ENCODE measurements around the gene ZNF550. TPM values are rescaled to one million over a fixed set of nuclear protein-coding genes. Genes with fewer than 3 reads are reported as not detected.

Gene ZNF550
- total RNA-seq (2011; cell fraction: chromatin; rRNA removed; ENCODE audit: low replicate concordance): 26.0 and 36.4 TPM in 2 replicates
- 29.0 and 29.5 TPM in 2 replicates for total RNA-seq (2011; cell fraction: nucleolus; rRNA removed)
- 17.0 and 21.4 TPM in 2 replicates for total RNA-seq (2011; cell fraction: nucleoplasm; rRNA removed)
- total RNA-seq (2014; rRNA removed) (3.9 and 5.0 TPM in 2 replicates), total RNA-seq (2014; rRNA removed; fragmentation: Illumina TruSeq; extraction: Trizol) (5.1 and 6.4 TPM in 2 replicates), total RNA-seq (2015; rRNA removed; fragmentation: Illumina TruSeq; extraction: Trizol) (3.5 TPM in 2 replicates), total RNA-seq (2021) (4.8 and 5.2 TPM in 2 replicates), polyA plus RNA-seq (2011; rRNA removed) (11.8 and 12.8 TPM in 2 replicates), polyA plus RNA-seq (2014; fragmentation: Illumina TruSeq; extraction: Trizol) (4.4 and 4.6 TPM in 2 replicates), polyA plus RNA-seq (2014; fragmentation: Nextera tagmentation; extraction: Ambion mirVana) (1 to 10 TPM; 1.6 to 1.7 TPM), polyA plus RNA-seq (2014; rRNA removed) (4.3 and 5.0 TPM in 2 replicates), polyA minus RNA-seq (2011; rRNA and poly(A)+ RNA removed) (15.3 and 17.1 TPM in 2 replicates), Bru-seq, nascent RNA (percentile 60 among the genes with signal in this experiment), BruChase-seq, experiment 1, labeled RNA remaining after a 2-hour chase (percentile 61 among the genes with signal in this experiment), BruChase-seq, experiment 2, labeled RNA remaining after a 6-hour chase (percentile 62 among the genes with signal in this experiment)
- 3.4 and 6.3 TPM in 2 replicates for polyA plus RNA-seq (2011; cell fraction: cytosol; rRNA removed)
- polyA plus RNA-seq (2011; cell fraction: nucleus; rRNA removed): 12.8 and 16.3 TPM in 2 replicates
- polyA plus RNA-seq (2012): 3.1 and 3.2 TPM in 2 replicates
- polyA minus RNA-seq (2011; cell fraction: cytosol; rRNA and poly(A)+ RNA removed): 4.3 and 5.9 TPM in 2 replicates
- 10.9 and 17.0 TPM in 2 replicates for polyA minus RNA-seq (2011; cell fraction: nucleus; rRNA and poly(A)+ RNA removed)
- long read RNA-seq, experiment 1, transcript ZNF550-205 (5 exons, 3,376 nt): major isoform, 20 of 24 reads
- long read RNA-seq, experiment 1, partial matches to known transcripts: 3 of 24 reads
- long read RNA-seq, experiment 1, other reads (novel, unspliced or antisense): 1 of 24 reads
- long read RNA-seq, experiment 2, partial matches to known transcripts: 0 of 3 reads
- long read RNA-seq, experiment 2, other reads (novel, unspliced or antisense): 1 of 3 reads
- long read RNA-seq, experiment 3, partial matches to known transcripts: 0 of 3 reads
- long read RNA-seq, experiment 3, other reads (novel, unspliced or antisense): 0 of 3 reads

GRCh38 chr19:57559404-57560025, at the start of gene ZNF550:
TSS of gene ZNF550 (minus strand) at chr19:57559863. CDS start at chr19:57559682, 181 bp downstream.
- POLR2A ChIA-PET: no interaction called here
- 4% methylated on average over 32 of the region's 56 CpGs for WGBS (ENCODE audit: insufficient coverage, low coverage, missing lambda C conversion rate)
- in situ Hi-C loops (cut with MboI) (no loop called here), intact Hi-C loops (cut with micrococcal nuclease) (no loop called here)
- CTCF ChIA-PET (ENCODE audit: low intra/inter-chr PET ratio): no interaction called here
- TSS peak; percentile 79 for BruUV-seq (replicated peaks)
- peak; percentile 83 to 85 (median 84) for DNase-seq (ENCODE audit: extremely low read depth in 1 of 4, low spot score in 3 of 4)
- Histone ChIP-seq H2AFZ (ENCODE audit: low read depth, low read length) (peak within 1 kb of the TSS; percentile 94), H3K27me3 (ENCODE audit: control insufficient read depth in 2 of 2, insufficient read depth in 2 of 2, low read length in 2 of 2) (no peaks in the 10 kb centered on the region; a peak in 1 of 5 replicates), H3K36me3 (ENCODE audit: control insufficient read depth, insufficient read depth, low read length) (peaks cover 15% of the 10 kb centered on the region), H3K9me1 (ENCODE audit: control insufficient read depth, insufficient read depth, low read length) (no peaks in the 10 kb centered on the region), H4K20me1 (replicated peaks; ENCODE audit: control insufficient read depth, insufficient read depth, low read length) (no peaks in the 10 kb centered on the region), H3K4me3 (peak within 1 kb of the TSS; percentile 88), H3K9me3 (replicated peaks; ENCODE audit: control insufficient read depth, insufficient read depth, low read depth, low read length) (0 out of 2 replicates have a peak, but pooled peaks cover 2% of the 10 kb centered on the region), H3K9ac (ENCODE audit: insufficient read depth in 1 of 2, low read depth in 2 of 2, low read length in 2 of 2) (peak within 1 kb of the TSS; percentile 69 to 90), H3K4me1 (replicated peaks in 1 of 2; ENCODE audit: control insufficient read depth in 2 of 2, insufficient read depth in 2 of 2, low read length in 2 of 2) (peaks cover 0 to 11% of the 10 kb centered on the region in 2 experiments; a peak in 2 of 5 replicates), H3K79me2 (ENCODE audit: control insufficient read depth, insufficient read depth, low read length) (peaks cover 20% of the 10 kb centered on the region), H3K27ac (ENCODE audit: extremely low read depth, low read depth, low read length) (peak within 1 kb of the TSS; percentile 69), H3K4me2 (ENCODE audit: insufficient read depth, low read length) (peak within 1 kb of the TSS; percentile 71)
- peak; percentile 77 for FAIRE-seq
- ATAC-seq: peak; percentile 100
- peak; percentile 73; the same call in 1 of the 2 replicates for TF ChIP-seq CREB3L1 (IDR thresholded peaks at IDR 0.05; ENCODE audit: borderline replicate concordance, low read depth)
- TF ChIP-seq E2F6 (IDR thresholded peaks at IDR 0.05; ENCODE audit: borderline replicate concordance in 1 of 2, extremely low read depth in 1 of 2, insufficient read depth in 1 of 2, insufficient read length in 1 of 2, low read depth in 1 of 2, low read length in 1 of 2, poor library complexity in 1 of 2, severe bottlenecking in 1 of 2): peak; percentile 5 to 29
- TF ChIP-seq LEF1 (IDR thresholded peaks at IDR 0.05): no peak
- TF ChIP-seq GABPB1 (CRISPR knock-in tag; IDR thresholded peaks at IDR 0.05): peak; percentile 97
- TF ChIP-seq NFRKB (IDR thresholded peaks at IDR 0.05; ENCODE audit: low read depth): no peak
- peak in 1 of 2 experiments; percentile 57; a peak in 2 of 4 replicates for TF ChIP-seq HDAC1 (IDR thresholded peaks at IDR 0.05)
- TF ChIP-seq ATF7 (IDR thresholded peaks at IDR 0.05): peak; percentile 33; the same call in 1 of the 2 replicates
- no peak for TF ChIP-seq CBX2 (IDR thresholded peaks at IDR 0.05; ENCODE audit: insufficient read depth, low read length, poor library complexity, severe bottlenecking)
- 0 out of 2 replicates have a peak, but pooled peaks have one; percentile 9 for TF ChIP-seq USF1 (CRISPR knock-in tag; IDR thresholded peaks at IDR 0.05)
- TF ChIP-seq POLR2B (IDR thresholded peaks at IDR 0.05; ENCODE audit: low read depth, partially characterized antibody): peak; percentile 52
- no peak for TF ChIP-seq ZNF778 (CRISPR knock-in tag; IDR thresholded peaks at IDR 0.05)
- peak; percentile 74; the same call in 1 of the 2 replicates for TF ChIP-seq PHF8 (IDR thresholded peaks at IDR 0.05; ENCODE audit: borderline replicate concordance, low read length)
- 0 out of 2 replicates have a peak, but pooled peaks have one; percentile 10 for TF ChIP-seq BHLHE40 (IDR thresholded peaks at IDR 0.05; ENCODE audit: low read length)

All from K562 (cell line).